GM12878 (cell line): Measurements from ENCODE around the gene NIPSNAP3A. TPM values are rescaled to one million over a fixed set of nuclear protein-coding genes. Genes with fewer than 3 reads are reported as not detected.
A peak's percentile ranks its signal among the peaks of the same experiment; 100 is the strongest.
"Not testable (repeated sequence)": the region's sequence is repeated elsewhere in the genome, so short reads cannot be mapped to it uniquely, and the experiment has no call there.

ENCODE experiments used
- ATAC-seq: fragments of 200-7000 bp; cut with Tn5 transposase; 3 replicates; pipeline ENCODE4 v1.9.1; 2020; ENCODE audit warnings: mild to moderate bottlenecking, moderate library complexity
- BruUV-seq: library from RNA; stranded (reverse); fragments of 400-500 nt; replicated peaks from 2 replicates; lab custom pipeline; 2021; lab: Mats Ljungman, UMichigan
- CTCF ChIA-PET: fragments of 300-600 bp; sonication (Branson Sonifier 250); formaldehyde crosslinking; extraction: SDS; loops from one replicate; lab custom pipeline; 2021; ENCODE audit warnings: inconsistent platforms; lab: Yijun Ruan, JAX
- POLR2A ChIA-PET: fragments of 350-600 bp; formaldehyde crosslinking; extraction: SDS; loops from one replicate; lab custom pipeline; 2021; ENCODE audit warnings: inconsistent platforms; lab: Charles Lee
- RAD21 ChIA-PET: fragments of 300-600 bp; sonication (Branson Sonifier 250); formaldehyde crosslinking; loops from one replicate; lab custom pipeline; 2023; ENCODE audit warnings: antibody characterized with exemption; ENCODE audit not compliant: unreplicated experiment; lab: Charles Lee
- SMC1A ChIA-PET: fragments of 300-600 bp; sonication (Branson Sonifier 250); formaldehyde crosslinking; loops from one replicate; lab custom pipeline; 2023; ENCODE audit not compliant: unreplicated experiment, uncharacterized antibody; lab: Charles Lee
- DNase-seq: peaks from one replicate; pipeline ENCODE4 v3.0.0-alpha.2; 2011; ENCODE audit warnings: low read depth, low spot score
- FAIRE-seq: peaks from 3 replicates; lab custom pipeline; 2011; peaks lifted over from hg19 to GRCh38; lab: Jason Lieb, UNC
- H2AFZ ChIP-seq: 2 replicates; pipeline ENCODE4 v1.6.0; 2011; ENCODE audit warnings: low read depth, low read length, control low read depth; ENCODE audit not compliant: control insufficient read depth
- H3K27ac ChIP-seq: 2 replicates; pipeline ENCODE4 v1.5.1; 2011; ENCODE audit warnings: control low read depth; ENCODE audit not compliant: control insufficient read depth, insufficient read depth
- H3K27me3 ChIP-seq, 2 experiments: replicated peaks in 1 of 2; 2 replicates each; pipeline versions ENCODE4 v1.6.0 to v1.6.1; 2011; ENCODE audit warnings: low read length in 1 of 2; ENCODE audit not compliant: control insufficient read depth in 2 of 2, insufficient read depth in 2 of 2
- H3K36me3 ChIP-seq, 2 experiments: 2 replicates each; pipeline ENCODE4 v1.5.1; 2011; ENCODE audit warnings: low read length in 1 of 2; ENCODE audit not compliant: control insufficient read depth in 2 of 2, insufficient read depth in 2 of 2
- H3K4me1 ChIP-seq: 2 replicates; pipeline ENCODE4 v1.6.1; 2011; ENCODE audit warnings: mild to moderate bottlenecking, low read length, moderate library complexity, mixed read lengths; ENCODE audit not compliant: control insufficient read depth, insufficient read depth
- H3K4me2 ChIP-seq: 2 replicates; pipeline ENCODE4 v1.6.0; 2011; ENCODE audit warnings: control low read depth; ENCODE audit not compliant: control insufficient read depth, insufficient read depth
- H3K4me3 ChIP-seq: fragments of 200-600 bp; sonication (generic); 2 replicates; pipeline ENCODE4 v1.5.1; 2016
- H3K79me2 ChIP-seq: 2 replicates; pipeline ENCODE4 v1.6.0; 2011; ENCODE audit warnings: low read length; ENCODE audit not compliant: control insufficient read depth, insufficient read depth
- H3K9ac ChIP-seq: 2 replicates; pipeline ENCODE4 v1.8.0; 2011; ENCODE audit warnings: low read length, control low read depth, mixed read lengths; ENCODE audit not compliant: control insufficient read depth, insufficient read depth
- H3K9me3 ChIP-seq: replicated peaks from 3 replicates; pipeline ENCODE4 v1.5.1; 2011; ENCODE audit warnings: mild to moderate bottlenecking, low read length; ENCODE audit not compliant: control insufficient read depth, insufficient read depth
- H4K20me1 ChIP-seq: 2 replicates; pipeline ENCODE4 v1.6.0; 2011; ENCODE audit not compliant: control insufficient read depth, insufficient read depth
- HDAC2 ChIP-seq: fragments of 200-600 bp; sonication (generic); IDR thresholded peaks from 2 replicates; pipeline ENCODE4 v1.6.1; 2017
- KLF5 ChIP-seq: fragments of 450-650 bp; IDR thresholded peaks from 2 replicates; pipeline ENCODE4 v1.6.1; 2014; ENCODE audit warnings: mild to moderate bottlenecking; ENCODE audit not compliant: partially characterized antibody
- NFXL1 ChIP-seq: fragments of 450-650 bp; IDR thresholded peaks from 2 replicates; pipeline ENCODE4 v1.6.1; 2017; ENCODE audit warnings: antibody characterized with exemption, mild to moderate bottlenecking, borderline replicate concordance
- RAD51 ChIP-seq: fragments of 450-650 bp; IDR thresholded peaks from 2 replicates; pipeline ENCODE4 v1.6.1; 2016; ENCODE audit warnings: moderate library complexity, mild to moderate bottlenecking, inconsistent platforms
- SIX5 ChIP-seq: IDR thresholded peaks from 2 replicates; pipeline ENCODE4 v1.6.1; 2011; ENCODE audit warnings: mild to moderate bottlenecking, low read depth, low read length, moderate library complexity; ENCODE audit not compliant: severe bottlenecking
- SPI1 ChIP-seq: IDR thresholded peaks from 2 replicates; pipeline ENCODE4 v1.6.1; 2011; ENCODE audit warnings: low read depth, mild to moderate bottlenecking, low read length, moderate library complexity, borderline replicate concordance; ENCODE audit not compliant: insufficient read depth
- WGBS: methylation state at CpG from one replicate; pipeline ENCODE4 v1.1.6; 2016; ENCODE audit warnings: low lambda C conversion rate; ENCODE audit not compliant: insufficient replicate concordance, insufficient coverage; ENCODE audit errors: missing lambda C conversion rate; 5-methylcytosine and 5-hydroxymethylcytosine counted together
- in situ Hi-C: fragments of 300-500 bp; cut with MboI; formaldehyde crosslinking; loops from 9 replicates; pipeline ENCODE4 v1.14.3; 2018; ENCODE audit warnings: mixed read lengths
- intact Hi-C: fragments of 100-400 bp; cut with micrococcal nuclease; formaldehyde crosslinking; loops from one replicate; pipeline ENCODE4 v1.14.2; 2022; ENCODE audit not compliant: unreplicated experiment
- polyA plus RNA-seq, 11 experiments: library from polyadenylated mRNA; depleted of rRNA in 4 of 11; unstranded in 6 of 11; stranded (reverse) in 5 of 11; fragments of >200 nt; fragmentation: Nextera tagmentation in 4 of 11; fragmentation: Illumina TruSeq in 1 of 11; extraction: Ambion mirVana in 4 of 11; extraction: Trizol in 1 of 11; gene quantifications; 1 replicate in 1 of 11; 2 replicates in 10 of 11; pipeline versions ENCODE4 v1.2.1 to v1.2.3, GENCODE V29; 2011 to 2016; ENCODE audit warnings: inconsistent platforms in 2 of 11, missing spikeins in 2 of 11, low read depth in 1 of 11
- total RNA-seq, 4 experiments: library from RNA; depleted of rRNA in 3 of 4; stranded (reverse); fragments of >200 nt in 3 of 4; fragmentation: Illumina TruSeq in 1 of 4; extraction: Trizol in 1 of 4; gene quantifications; 2 replicates each; pipeline versions ENCODE4 v1.2.1 to v1.2.3, GENCODE V29; 2013 to 2021

NIPSNAP3A gene
- total and polyA plus RNA-seq, 10 of the 15 experiments (the other 5 are each of a cell fraction or from before 2014, with no cell fraction given): 19.1 to 87.2 (median 34.0) TPM

- H3K79me2 ChIP-seq, FAIRE-seq, H3K4me2 ChIP-seq, BruUV-seq, ATAC-seq, DNase-seq, H3K9ac ChIP-seq, H3K27me3 ChIP-seq, in situ Hi-C loops, intact Hi-C loops, H3K4me3 ChIP-seq, H3K27ac ChIP-seq, H3K36me3 ChIP-seq, H4K20me1 ChIP-seq, H2AFZ ChIP-seq, H3K9me3 ChIP-seq: not testable (repeated sequence)
- ChIA-PET POLR2A (interaction anchor here (0.7 to 1.4 kb wide), 6 partner anchors 11 to 546 kb away, joined by 3 to 5 read pairs (median 4); partner anchors contain the start of gene NIPSNAP3A), CTCF (interaction anchor here (1.3 to 4.0 kb wide), 2 partner anchors 11 to 13 kb away, joined by 4 to 15 read pairs; no protein-coding TSS in a partner anchor), RAD21 (interaction anchor here (0.9 to 2.0 kb wide), 5 partner anchors 9 to 26 kb away, joined by 3 to 11 read pairs (median 3); partner anchors contain the start of gene NIPSNAP3A), SMC1A (interaction anchor here (0.7 to 4.1 kb wide), 4 partner anchors 11 to 737 kb away, joined by 3 to 29 read pairs (median 6); partner anchors contain the start of gene NIPSNAP3A)
- WGBS: 85% methylated on average over 10 of the region's 12 CpGs
- H3K4me1 ChIP-seq: peaks cover 12% of the 10 kb centered on the region
Measured at GRCh38 chr9:104769029-104769428, 21.5 kb downstream of the NIPSNAP3A start.

DNA sequence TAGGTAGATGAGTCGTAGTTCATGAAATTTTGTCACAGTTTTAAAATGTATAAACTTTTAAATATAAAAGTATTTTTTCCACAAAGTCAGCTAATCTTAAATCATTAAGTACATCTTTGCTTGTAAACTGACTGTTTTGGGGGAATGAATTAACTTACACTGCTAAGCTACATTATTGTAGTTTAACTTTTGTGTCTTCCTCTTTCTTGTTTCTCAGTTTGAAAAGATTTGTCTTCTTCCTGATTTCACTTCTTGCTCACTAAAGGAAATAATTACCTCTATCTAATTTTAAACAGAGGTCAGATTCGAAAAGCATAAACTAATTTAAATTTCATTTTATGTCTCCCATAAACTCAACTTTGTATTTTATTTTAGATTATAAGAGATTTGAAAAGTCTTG is 22.2 kb downstream of the NIPSNAP3A start:
- peak; percentile 40 for ATAC-seq
- no TSS peak for BruUV-seq
- Histone ChIP-seq H3K27ac (no peak overlapping the region; the same call in 1 of the 2 replicates), H3K27me3 (no peaks in the 10 kb centered on the region), H3K4me1 (peaks cover 12% of the 10 kb centered on the region), H3K9ac (no peak overlapping the region), H3K36me3 (no peaks in the 10 kb centered on the region), H3K4me3 (no peak overlapping the region), H3K9me3 (no peaks in the 10 kb centered on the region), H3K4me2 (no peak overlapping the region; the same call in 1 of the 2 replicates), H4K20me1 (no peaks in the 10 kb centered on the region), H2AFZ (no peak overlapping the region), H3K79me2 (peaks cover 3% of the 10 kb centered on the region; the same call in 1 of the 2 replicates)
- RAD21 ChIA-PET: interaction anchor here (0.9 to 2.0 kb wide), 5 partner anchors 8 to 26 kb away, joined by 3 to 11 read pairs (median 3); partner anchors contain the start of gene NIPSNAP3A
- TF ChIP-seq KLF5 (no peak), HDAC2 (no peak), SPI1 (peak; percentile 57; the same call in 1 of the 2 replicates), SIX5 (no peak), RAD51 (no peak), NFXL1 (no peak)
- in situ Hi-C loops: no loop called here
- intact Hi-C loops: loop anchor here (5.0 to 10.0 kb wide), 3 partner anchors 475 to 785 kb away; partner anchors contain the start of genes FKTN and SLC44A1
- CTCF ChIA-PET: interaction anchor here (1.3 to 4.0 kb wide), 3 partner anchors 10 to 22 kb away, joined by 4 to 15 read pairs (median 12); partner anchors contain the start of gene NIPSNAP3A
- POLR2A ChIA-PET: interaction anchor here (0.7 to 1.4 kb wide), 6 partner anchors 11 to 546 kb away, joined by 3 to 5 read pairs (median 4); partner anchors contain the start of gene NIPSNAP3A
- SMC1A ChIA-PET: interaction anchor here (0.8 to 4.1 kb wide), 5 partner anchors 10 to 736 kb away, joined by 3 to 29 read pairs (median 3); partner anchors contain the start of gene NIPSNAP3A
- DNase-seq: no peak
- WGBS: 26% methylated on average over 2 of the region's 2 CpGs
- FAIRE-seq: no peak
